BE2C (cell line): Measurements from ENCODE around the gene EIF5A.
"Not testable (repeated sequence)": the region's sequence is repeated elsewhere in the genome, so short reads cannot be mapped to it uniquely, and the experiment has no call there.

Experiments
- DNase-seq: peaks from one replicate; pipeline ENCODE4 v3.0.0-alpha.2; 2020
- H3K27me3 ChIP-seq: fragments of 250-450 bp; sonication (Bioruptor Pico); 2 replicates; pipeline ENCODE4 v1.5.1; 2020; ENCODE audit warnings: mild to moderate bottlenecking
- H3K36me3 ChIP-seq: fragments of 250-450 bp; sonication (Bioruptor Pico); 2 replicates; pipeline ENCODE4 v1.5.1; 2020; ENCODE audit warnings: mild to moderate bottlenecking
- H3K4me1 ChIP-seq: fragments of 250-450 bp; sonication (Bioruptor Pico); 2 replicates; pipeline ENCODE4 v1.5.1; 2020
- H3K4me3 ChIP-seq: 2 replicates; pipeline ENCODE4 v1.5.1; 2011; ENCODE audit warnings: low read depth, low read length
- H3K9me3 ChIP-seq: fragments of 250-450 bp; sonication (Bioruptor Pico); 2 replicates; pipeline ENCODE4 v1.5.1; 2020
- CTCF ChIP-seq: IDR thresholded peaks from 2 replicates; pipeline ENCODE4 v1.5.1; 2012; ENCODE audit warnings: mild to moderate bottlenecking, low read depth, low read length

Gene EIF5A

GRCh38 chr17:7332111-7332510 is 24.7 kb downstream of the EIF5A start:
- H3K27me3 ChIP-seq = no peaks in the 10 kb centered on the region
- TF ChIP-seq CTCF = no peak
- DNase-seq = no peak
- H3K9me3 ChIP-seq = no peaks in the 10 kb centered on the region
- no peaks in the 10 kb centered on the region for H3K36me3 ChIP-seq
- no peaks in the 10 kb centered on the region for H3K4me1 ChIP-seq
- H3K4me3 ChIP-seq = no peak overlapping the region

- not testable (repeated sequence) for H3K4me3 ChIP-seq, DNase-seq, H3K4me1 ChIP-seq, H3K27me3 ChIP-seq, H3K9me3 ChIP-seq, H3K36me3 ChIP-seq
Measured at GRCh38 chr17:7332600-7333069, 25.2 kb downstream of the EIF5A start.

- DNase-seq = no peak
- no peaks in the 10 kb centered on the region for H3K27me3 ChIP-seq
- H3K4me1 ChIP-seq = no peaks in the 10 kb centered on the region
- no peak for TF ChIP-seq CTCF
- no peak overlapping the region for H3K4me3 ChIP-seq
- H3K36me3 ChIP-seq = no peaks in the 10 kb centered on the region
- no peaks in the 10 kb centered on the region for H3K9me3 ChIP-seq
Measured at GRCh38 chr17:7334938-7335538, 27.6 kb downstream of the EIF5A start.

- not testable (repeated sequence) for H3K27me3 ChIP-seq, DNase-seq, H3K4me3 ChIP-seq, H3K4me1 ChIP-seq, H3K36me3 ChIP-seq, H3K9me3 ChIP-seq
Measured at GRCh38 chr17:7335765-7336164, 28.3 kb downstream of the EIF5A start.

- Histone ChIP-seq H3K27me3 (no peaks in the 10 kb centered on the region), H3K36me3 (no peaks in the 10 kb centered on the region), H3K4me3 (no peak within 1 kb of the TSS), H3K9me3 (no peaks in the 10 kb centered on the region), H3K4me1 (no peaks in the 10 kb centered on the region)
- no peak for DNase-seq
- TF ChIP-seq CTCF = no peak
Measured at GRCh38 chr17:7336240-7337175, 29.1 kb downstream of the EIF5A start, which contains the start of gene ACAP1. Gene ACAP1, plus strand, starts transcription at chr17:7336529. Its CDS starts 206 bp downstream, at chr17:7336735.

- H3K4me1 ChIP-seq, H3K4me3 ChIP-seq, H3K27me3 ChIP-seq, DNase-seq, H3K36me3 ChIP-seq, H3K9me3 ChIP-seq: not testable (repeated sequence)
Measured at GRCh38 chr17:7337600-7337999, 30.2 kb downstream of the EIF5A start.

GRCh38 chr17:7340179-7340578 is 32.8 kb downstream of the EIF5A start:
- Histone ChIP-seq H3K4me1 (no peaks in the 10 kb centered on the region), H3K4me3 (no peak overlapping the region), H3K27me3 (peaks cover 4% of the 10 kb centered on the region; the same call in 1 of the 2 replicates), H3K36me3 (no peaks in the 10 kb centered on the region), H3K9me3 (no peaks in the 10 kb centered on the region)
- no peak for TF ChIP-seq CTCF
- DNase-seq = no peak
